ENCODE results near the gene RAB3B.

RAB3B gene

GRCh38 chr1:51859735-51860134 is 130.8 kb downstream of the RAB3B start:
- TF ChIP-seq GABPA (IDR thresholded peaks at IDR 0.05; ENCODE audit: low read depth) (no peak), SPI1 (IDR thresholded peaks at IDR 0.05; ENCODE audit: borderline replicate concordance, low read depth) (no peak), REST (IDR thresholded peaks at IDR 0.05; ENCODE audit: insufficient replicate concordance, low read depth) (no peak), CTCF (IDR thresholded peaks at IDR 0.05; ENCODE audit: insufficient read depth, low read length) (no peak), POLR2AphosphoS5 (IDR thresholded peaks at IDR 0.05; ENCODE audit: low read depth) (no peak)
- no peak overlapping the region for H3K27ac ChIP-seq (replicated peaks)
- DNase-seq (ENCODE audit: low read depth in 1 of 2, low spot score in 1 of 2), result no peak
- H3K27me3 ChIP-seq (ENCODE audit: insufficient read depth, poor library complexity, severe bottlenecking), result no peaks in the 10 kb centered on the region
- H3K4me3 ChIP-seq (replicated peaks; ENCODE audit: insufficient read depth, low read length), result no peak overlapping the region

- no peaks in the 10 kb centered on the region for H3K27me3 ChIP-seq (ENCODE audit: insufficient read depth, poor library complexity, severe bottlenecking)
- H3K27ac ChIP-seq (replicated peaks), result no peak overlapping the region
- TF ChIP-seq SPI1 (IDR thresholded peaks at IDR 0.05; ENCODE audit: borderline replicate concordance, low read depth) (no peak), POLR2AphosphoS5 (IDR thresholded peaks at IDR 0.05; ENCODE audit: low read depth) (no peak), REST (IDR thresholded peaks at IDR 0.05; ENCODE audit: insufficient replicate concordance, low read depth) (no peak), CTCF (IDR thresholded peaks at IDR 0.05; ENCODE audit: insufficient read depth, low read length) (no peak), GABPA (IDR thresholded peaks at IDR 0.05; ENCODE audit: low read depth) (no peak)
- DNase-seq (ENCODE audit: low read depth in 1 of 2, low spot score in 1 of 2), result no peak
- H3K4me3 ChIP-seq (replicated peaks; ENCODE audit: insufficient read depth, low read length), result no peak overlapping the region
Observed at GRCh38 chr1:51859333-51859732, 131.2 kb downstream of the RAB3B start.

DNA sequence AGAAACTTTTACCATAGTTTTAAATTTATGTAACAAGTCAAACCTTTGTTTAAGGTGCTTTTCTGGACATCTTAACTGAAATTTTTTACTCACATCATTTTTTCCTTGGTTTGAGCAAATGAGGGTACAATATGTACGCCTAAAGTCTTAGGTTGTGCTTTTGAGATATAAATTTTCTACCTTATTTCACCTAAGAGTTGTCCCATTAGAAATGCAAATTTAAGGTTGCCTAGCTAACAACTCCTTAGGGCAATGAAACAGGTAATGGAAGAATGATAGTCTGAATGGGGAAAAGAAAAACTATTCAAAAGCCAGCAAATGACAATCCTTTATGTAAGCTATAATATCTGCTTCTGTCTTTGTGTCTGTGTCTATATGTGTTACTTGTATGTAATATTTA is 131.6 kb downstream of the RAB3B start:
- TF ChIP-seq REST (IDR thresholded peaks at IDR 0.05; ENCODE audit: insufficient replicate concordance, low read depth) (no peak), CTCF (IDR thresholded peaks at IDR 0.05; ENCODE audit: insufficient read depth, low read length) (no peak), POLR2AphosphoS5 (IDR thresholded peaks at IDR 0.05; ENCODE audit: low read depth) (no peak), GABPA (IDR thresholded peaks at IDR 0.05; ENCODE audit: low read depth) (no peak), SPI1 (IDR thresholded peaks at IDR 0.05; ENCODE audit: borderline replicate concordance, low read depth) (no peak)
- Histone ChIP-seq H3K27me3 (ENCODE audit: insufficient read depth, poor library complexity, severe bottlenecking) (no peaks in the 10 kb centered on the region), H3K27ac (replicated peaks) (no peak overlapping the region), H3K4me3 (replicated peaks; ENCODE audit: insufficient read depth, low read length) (no peak overlapping the region)
- no peak for DNase-seq (ENCODE audit: low read depth in 1 of 2, low spot score in 1 of 2)
